GM19239 (cell line): ENCODE results near the gene MAN1A2.

Experiments
- DNase-seq: peaks from one replicate; pipeline ENCODE4 v3.0.0; 2011; ENCODE audit warnings: low spot score; ENCODE audit not compliant: insufficient read length
- FAIRE-seq: peaks from 2 replicates; lab custom pipeline; 2011; peaks lifted over from hg19 to GRCh38; lab: Jason Lieb, UNC

MAN1A2 gene

GRCh38 chr1:117359561-117360289, 7.5 kb upstream of the MAN1A2 start:
- no peak for DNase-seq
- no peak for FAIRE-seq

GRCh38 chr1:117362986-117363385, 4.3 kb upstream of the MAN1A2 start:
- no peak for DNase-seq

GRCh38 chr1:117363571-117364048, 3.6 kb upstream of the MAN1A2 start:
- FAIRE-seq (no peak), DNase-seq (no peak)

More at GRCh38 chr1:117362986-117363385, 4.3 kb upstream of the MAN1A2 start:
- no peak for FAIRE-seq

GRCh38 chr1:117364240-117364639, 3.0 kb upstream of the MAN1A2 start:
- FAIRE-seq (no peak), DNase-seq (no peak)

- peak; percentile 39 for FAIRE-seq
- no peak for DNase-seq
Measured at GRCh38 chr1:117365350-117366176, 1.7 kb upstream of the MAN1A2 start.

- FAIRE-seq (no peak), DNase-seq (peak; percentile 56)
Measured at GRCh38 chr1:117366177-117367045, 838 bp upstream of the MAN1A2 start.

GRCh38 chr1:117368116-117369108, 1.2 kb downstream of the MAN1A2 start:
- DNase-seq, result no peak
- FAIRE-seq, result peak; percentile 72

- DNase-seq, result no peak
- peak; percentile 14 for FAIRE-seq
Measured at GRCh38 chr1:117370071-117370470, 2.8 kb downstream of the MAN1A2 start.

- no peak for FAIRE-seq
- DNase-seq, result no peak
Measured at GRCh38 chr1:117370509-117370908, 3.3 kb downstream of the MAN1A2 start.

- DNase-seq (no peak), FAIRE-seq (no peak)
Measured at GRCh38 chr1:117371441-117372151, 4.3 kb downstream of the MAN1A2 start.

GRCh38 chr1:117372863-117373412, 5.7 kb downstream of the MAN1A2 start:
- no peak for FAIRE-seq
- no peak for DNase-seq

- FAIRE-seq, result no peak
- no peak for DNase-seq
Measured at GRCh38 chr1:117373932-117374331, 6.7 kb downstream of the MAN1A2 start.

GRCh38 chr1:117375327-117375726, 8.1 kb downstream of the MAN1A2 start:
- FAIRE-seq (no peak), DNase-seq (no peak)

- DNase-seq (no peak), FAIRE-seq (no peak)
Measured at GRCh38 chr1:117387060-117387633, 19.9 kb downstream of the MAN1A2 start.

GRCh38 chr1:117388328-117388727, 21.1 kb downstream of the MAN1A2 start:
- no peak for DNase-seq
- no peak for FAIRE-seq

GRCh38 chr1:117389284-117389683, 22.0 kb downstream of the MAN1A2 start:
- DNase-seq (no peak), FAIRE-seq (no peak)

- DNase-seq, result no peak
- FAIRE-seq, result no peak
Measured at GRCh38 chr1:117389779-117390178, 22.5 kb downstream of the MAN1A2 start.

GRCh38 chr1:117392771-117393170, 25.5 kb downstream of the MAN1A2 start:
- DNase-seq (no peak), FAIRE-seq (no peak)
